Esophagus muscularis mucosa (tissue), 4 donors: ENCODE measurements around the gene ITGA8. TPM values are rescaled to one million over a fixed set of nuclear protein-coding genes. Genes with fewer than 3 reads are reported as not detected.
"Not testable (repeated sequence)": the region's sequence is repeated elsewhere in the genome, so short reads cannot be mapped to it uniquely, and the experiment has no call there.

Source experiments
- DNase-seq: peaks from one replicate; pipeline ENCODE4 v3.0.0-alpha.2; 2017; ENCODE audit errors: extremely low spot score
- H3K27ac ChIP-seq, 4 donors: fragments of 200-600 bp; sonication (generic); replicated peaks in 1 of 4; 1 replicate in 3 of 4; 2 replicates in 1 of 4; pipeline ENCODE4 v1.5.1; 2016 to 2019; ENCODE audit warnings: mild to moderate bottlenecking in 1 of 4
- H3K27me3 ChIP-seq, 4 donors: fragments of 200-600 bp; sonication (generic); one replicate each; pipeline versions ENCODE4 v1.5.1 to v1.6.0; 2016 to 2019
- H3K36me3 ChIP-seq, 4 donors: fragments of 200-600 bp; sonication (generic); one replicate each; pipeline ENCODE4 v1.5.1; 2016 to 2019
- H3K4me1 ChIP-seq, 4 donors: fragments of 200-600 bp; sonication (generic); one replicate each; pipeline ENCODE4 v1.5.1; 2016 to 2019
- H3K4me3 ChIP-seq, 4 donors: fragments of 200-600 bp; sonication (generic); 1 replicate in 2 of 4; 2 replicates in 2 of 4; pipeline ENCODE4 v1.5.1; 2016 to 2019; ENCODE audit warnings: mild to moderate bottlenecking in 4 of 4, moderate library complexity in 1 of 4
- H3K9me3 ChIP-seq, 4 donors: fragments of 200-600 bp; sonication (generic); 1 replicate in 3 of 4; 2 replicates in 1 of 4; pipeline ENCODE4 v1.5.1; 2016 to 2019
- EP300 ChIP-seq: sonication (generic); formaldehyde crosslinking; IDR thresholded peaks from one replicate; pipeline ENCODE4 v1.6.1; 2017; ENCODE audit warnings: antibody characterized with exemption
- POLR2A ChIP-seq: fragments of 450-650 bp; IDR thresholded peaks from one replicate; pipeline ENCODE4 v1.6.1; 2017; ENCODE audit warnings: antibody characterized with exemption, moderate library complexity, mild to moderate bottlenecking, low read depth
- POLR2AphosphoS5 ChIP-seq, 2 donors: sonication (generic); formaldehyde crosslinking; IDR thresholded peaks; one replicate each; pipeline ENCODE4 v1.6.1; 2017; ENCODE audit warnings: antibody characterized with exemption in 2 of 2
- WGBS: methylation state at CpG from one replicate; pipeline ENCODE4 v1.1.5; 2018; 5-methylcytosine and 5-hydroxymethylcytosine counted together
- intact Hi-C: fragments of 100-400 bp; cut with DNase I; formaldehyde crosslinking; loops from one replicate; pipeline ENCODE4 v1.15.1; 2023
- total RNA-seq, 4 donors: library from RNA; depleted of rRNA; stranded (reverse); fragments of >200 nt; gene quantifications; one replicate each; pipeline versions ENCODE4 v1.1.0 to v1.2.1, GENCODE V29; 2016
- TF ChIP-seq, protein P1 (sequence below), 3 experiments: fragments of 200-600 bp in 2 of 3; fragments of 450-650 bp in 1 of 3; sonication (generic) in 2 of 3; IDR thresholded peaks; one replicate each; pipeline ENCODE4 v1.5.1; 2017 to 2019; ENCODE audit warnings: antibody characterized with exemption in 3 of 3, mild to moderate bottlenecking in 2 of 3, moderate library complexity in 1 of 3

ITGA8 gene
- total RNA-seq, 4 donors from 2014 or later, result 26.2 to 113 (median 50.4) TPM

GRCh38 chr10:15588635-15589508 lies 130.8 kb downstream of the ITGA8 start:
- Histone ChIP-seq H3K36me3 (no peaks in the 10 kb centered on the region), H3K27ac (no peak overlapping the region), H3K27me3 (no peaks in the 10 kb centered on the region), H3K9me3 (no peaks in the 10 kb centered on the region), H3K4me1 (peaks cover 0 to 6% (median 2%) of the 10 kb centered on the region in 4 donors), H3K4me3 (no peak overlapping the region)
- DNase-seq, result no peak
- 61% methylated on average over 9 of the region's 9 CpGs for WGBS
- no peak for TF ChIP-seq EP300
- TF ChIP-seq, protein P1, sequence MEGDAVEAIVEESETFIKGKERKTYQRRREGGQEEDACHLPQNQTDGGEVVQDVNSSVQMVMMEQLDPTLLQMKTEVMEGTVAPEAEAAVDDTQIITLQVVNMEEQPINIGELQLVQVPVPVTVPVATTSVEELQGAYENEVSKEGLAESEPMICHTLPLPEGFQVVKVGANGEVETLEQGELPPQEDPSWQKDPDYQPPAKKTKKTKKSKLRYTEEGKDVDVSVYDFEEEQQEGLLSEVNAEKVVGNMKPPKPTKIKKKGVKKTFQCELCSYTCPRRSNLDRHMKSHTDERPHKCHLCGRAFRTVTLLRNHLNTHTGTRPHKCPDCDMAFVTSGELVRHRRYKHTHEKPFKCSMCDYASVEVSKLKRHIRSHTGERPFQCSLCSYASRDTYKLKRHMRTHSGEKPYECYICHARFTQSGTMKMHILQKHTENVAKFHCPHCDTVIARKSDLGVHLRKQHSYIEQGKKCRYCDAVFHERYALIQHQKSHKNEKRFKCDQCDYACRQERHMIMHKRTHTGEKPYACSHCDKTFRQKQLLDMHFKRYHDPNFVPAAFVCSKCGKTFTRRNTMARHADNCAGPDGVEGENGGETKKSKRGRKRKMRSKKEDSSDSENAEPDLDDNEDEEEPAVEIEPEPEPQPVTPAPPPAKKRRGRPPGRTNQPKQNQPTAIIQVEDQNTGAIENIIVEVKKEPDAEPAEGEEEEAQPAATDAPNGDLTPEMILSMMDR (IDR thresholded peaks at IDR 0.05), result no peak
- TF ChIP-seq POLR2AphosphoS5 (IDR thresholded peaks at IDR 0.05), result no peak
- TF ChIP-seq POLR2A, result no peak
- intact Hi-C loops, result loop anchor here (5.0 to 10.0 kb wide), 2 partner anchors 128 to 154 kb away; partner anchors contain the start of gene ITGA8

- TF ChIP-seq EP300, result no peak
- TF ChIP-seq, protein P1 (IDR thresholded peaks at IDR 0.05), result no peak
- TF ChIP-seq POLR2A, result no peak
- TF ChIP-seq POLR2AphosphoS5 (IDR thresholded peaks at IDR 0.05), result no peak
- intact Hi-C loops, result loop anchor here (5.0 to 10.0 kb wide), 2 partner anchors 129 to 153 kb away; partner anchors contain the start of gene ITGA8
- 82% methylated on average over 5 of the region's 5 CpGs for WGBS
- no peak for DNase-seq
- Histone ChIP-seq H3K27ac (no peak overlapping the region), H3K36me3 (no peaks in the 10 kb centered on the region), H3K4me3 (no peak overlapping the region), H3K4me1 (peaks cover 0 to 6% (median 2%) of the 10 kb centered on the region in 4 donors), H3K9me3 (no peaks in the 10 kb centered on the region), H3K27me3 (no peaks in the 10 kb centered on the region)
These were observed 131.6 kb downstream of the ITGA8 start for GRCh38 chr10:15588151-15588550.

GRCh38 chr10:15587271-15587670 lies 132.5 kb downstream of the ITGA8 start:
- intact Hi-C loops, result loop anchor here (5.0 to 10.0 kb wide), 2 partner anchors 130 to 152 kb away; partner anchors contain the start of gene ITGA8
- Histone ChIP-seq H3K27me3 (no peaks in the 10 kb centered on the region), H3K9me3 (no peaks in the 10 kb centered on the region), H3K4me1 (peaks cover 0 to 6% (median 2%) of the 10 kb centered on the region in 4 donors), H3K4me3 (no peak overlapping the region), H3K36me3 (no peaks in the 10 kb centered on the region), H3K27ac (no peak overlapping the region)
- 65% methylated on average over 3 of the region's 3 CpGs for WGBS
- DNase-seq, result no peak
- TF ChIP-seq POLR2AphosphoS5 (IDR thresholded peaks at IDR 0.05) (no peak), POLR2A (no peak), EP300 (no peak)
- TF ChIP-seq, protein P1 (IDR thresholded peaks at IDR 0.05), result no peak

DNA sequence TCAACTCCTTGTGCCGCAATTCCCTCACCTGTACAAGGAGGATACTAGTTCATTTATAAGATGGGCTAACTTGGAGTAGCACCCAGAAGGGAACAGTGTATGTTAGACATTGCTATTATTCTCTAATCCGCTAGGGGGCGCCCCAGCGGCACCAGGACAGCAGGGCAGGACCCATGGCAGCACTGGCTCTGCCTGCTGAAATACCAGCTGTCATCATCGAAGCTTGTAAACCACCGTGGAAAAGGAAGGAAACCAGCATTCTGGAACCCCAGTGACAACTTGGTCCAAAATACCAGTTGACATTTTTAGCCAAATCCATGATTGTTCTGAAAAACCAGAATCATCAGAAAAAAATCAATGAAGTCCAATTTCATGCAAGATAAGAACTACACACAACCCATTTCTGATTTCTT lies 134.4 kb downstream of the ITGA8 start:
- H3K36me3 ChIP-seq, result no peaks in the 10 kb centered on the region
- TF ChIP-seq, protein P1 (IDR thresholded peaks at IDR 0.05), result peak; percentile 40 to 72 (median 58)
- no peak for TF ChIP-seq POLR2AphosphoS5 (IDR thresholded peaks at IDR 0.05)
- no peak for TF ChIP-seq EP300
- TF ChIP-seq POLR2A, result no peak
- DNase-seq, result no peak
- WGBS, result 22% methylated on average over 6 of the region's 6 CpGs
- H3K27me3 ChIP-seq, result no peaks in the 10 kb centered on the region
- no peak overlapping the region for H3K4me3 ChIP-seq
- H3K4me1 ChIP-seq, result peaks cover 0 to 6% (median 2%) of the 10 kb centered on the region in 4 donors
- intact Hi-C loops, result loop anchor here (5.0 to 10.0 kb wide), 2 partner anchors 132 to 151 kb away; partner anchors contain the start of gene ITGA8
- H3K9me3 ChIP-seq, result no peaks in the 10 kb centered on the region
- no peak overlapping the region for H3K27ac ChIP-seq

DNA sequence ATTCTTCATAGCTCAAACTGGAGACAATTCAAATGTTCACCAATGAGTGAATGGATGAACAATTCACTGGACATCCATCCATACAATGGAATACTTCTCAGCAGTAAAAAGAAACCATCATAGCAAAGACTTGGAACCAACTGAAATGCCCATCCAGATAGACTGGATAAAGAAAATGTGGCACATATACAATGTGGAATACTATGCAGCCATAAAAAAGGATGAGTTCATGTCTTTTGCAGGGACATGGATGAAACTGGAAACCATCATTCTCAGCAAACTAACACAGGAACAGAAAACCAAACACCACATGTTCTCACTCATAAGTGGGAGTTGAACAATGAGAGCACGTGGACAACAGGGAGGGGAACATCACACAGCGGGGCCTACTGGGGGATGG lies 136.8 kb downstream of the ITGA8 start:
- intact Hi-C loops, result loop anchor here (10.0 kb wide), 1 partner anchor 148 kb away; no protein-coding TSS in a partner anchor

More for the DNA sequence above, 136.8 kb downstream of the ITGA8 start:
- H3K27me3 ChIP-seq, DNase-seq, H3K27ac ChIP-seq, H3K4me3 ChIP-seq, H3K9me3 ChIP-seq, H3K36me3 ChIP-seq, H3K4me1 ChIP-seq: not testable (repeated sequence)
- WGBS, result 98% methylated on average over 2 of the region's 2 CpGs
